ENCODE data around the gene SLCO3A1.
A peak's percentile ranks its signal among the peaks of the same experiment; 100 is the strongest.

The SLCO3A1 gene

GRCh38 chr15:92041371-92041770, 187.9 kb downstream of the SLCO3A1 start:
- H3K4me3 ChIP-seq (ENCODE audit: low read depth in 1 of 2, low read length in 1 of 2): no peak overlapping the region
- no peak for TF ChIP-seq CTCF (IDR thresholded peaks at IDR 0.05)
- H3K27ac ChIP-seq: no peak overlapping the region
- no peaks in the 10 kb centered on the region for H3K36me3 ChIP-seq
- no peaks in the 10 kb centered on the region for H3K27me3 ChIP-seq
- H3K4me1 ChIP-seq (ENCODE audit: control insufficient read depth in 1 of 2, insufficient read depth in 1 of 2, low read depth in 1 of 2, low read length in 1 of 2): no peaks in the 10 kb centered on the region
- no peaks in the 10 kb centered on the region for H3K9me3 ChIP-seq

- Histone ChIP-seq H3K27ac (no peak overlapping the region), H3K36me3 (no peaks in the 10 kb centered on the region), H3K4me3 (ENCODE audit: low read depth in 1 of 2, low read length in 1 of 2) (no peak overlapping the region), H3K9me3 (no peaks in the 10 kb centered on the region), H3K4me1 (ENCODE audit: control insufficient read depth in 1 of 2, insufficient read depth in 1 of 2, low read depth in 1 of 2, low read length in 1 of 2) (no peaks in the 10 kb centered on the region), H3K27me3 (no peaks in the 10 kb centered on the region)
- no peak for TF ChIP-seq CTCF (IDR thresholded peaks at IDR 0.05)
Measured at GRCh38 chr15:92043283-92043682, 189.8 kb downstream of the SLCO3A1 start.

- H3K9me3 ChIP-seq: no peaks in the 10 kb centered on the region
- H3K27me3 ChIP-seq: no peaks in the 10 kb centered on the region
- no peak for TF ChIP-seq CTCF (IDR thresholded peaks at IDR 0.05)
- H3K4me1 ChIP-seq (ENCODE audit: control insufficient read depth in 1 of 2, insufficient read depth in 1 of 2, low read depth in 1 of 2, low read length in 1 of 2): no peaks in the 10 kb centered on the region
- H3K27ac ChIP-seq: no peak overlapping the region
- no peaks in the 10 kb centered on the region for H3K36me3 ChIP-seq
- H3K4me3 ChIP-seq (ENCODE audit: low read depth in 1 of 2, low read length in 1 of 2): no peak overlapping the region
Measured at GRCh38 chr15:92044203-92044909, 190.8 kb downstream of the SLCO3A1 start.

- peak overlapping the region; percentile 39 for H3K27ac ChIP-seq
- no peaks in the 10 kb centered on the region for H3K36me3 ChIP-seq
- no peaks in the 10 kb centered on the region for H3K9me3 ChIP-seq
- H3K27me3 ChIP-seq: no peaks in the 10 kb centered on the region
- TF ChIP-seq CTCF (IDR thresholded peaks at IDR 0.05): no peak
- no peak overlapping the region for H3K4me3 ChIP-seq (ENCODE audit: low read depth in 1 of 2, low read length in 1 of 2)
- no peaks in the 10 kb centered on the region for H3K4me1 ChIP-seq (ENCODE audit: control insufficient read depth in 1 of 2, insufficient read depth in 1 of 2, low read depth in 1 of 2, low read length in 1 of 2)
Measured at GRCh38 chr15:92047900-92048299, 194.4 kb downstream of the SLCO3A1 start.

- Histone ChIP-seq H3K4me1 (ENCODE audit: control insufficient read depth in 1 of 2, insufficient read depth in 1 of 2, low read depth in 1 of 2, low read length in 1 of 2) (no peaks in the 10 kb centered on the region), H3K27ac (no peak overlapping the region), H3K9me3 (no peaks in the 10 kb centered on the region), H3K4me3 (ENCODE audit: low read depth in 1 of 2, low read length in 1 of 2) (no peak overlapping the region), H3K36me3 (no peaks in the 10 kb centered on the region), H3K27me3 (no peaks in the 10 kb centered on the region)
- TF ChIP-seq CTCF (IDR thresholded peaks at IDR 0.05): no peak
Measured at GRCh38 chr15:92048739-92049138, 195.2 kb downstream of the SLCO3A1 start.
